Fibroblast of pulmonary artery (primary cell): ENCODE measurements around the gene MED1.

Experiments used
- DNase-seq: peaks from one replicate; pipeline ENCODE4 v3.0.0-alpha.2; 2010; ENCODE audit warnings: low read depth
- H3K4me3 ChIP-seq: replicated peaks from 2 replicates; pipeline ENCODE4 v1.5.1; 2011; ENCODE audit warnings: low read depth, mild to moderate bottlenecking, control low read depth, low read length, moderate library complexity
- TF ChIP-seq, protein P1 (sequence below): IDR thresholded peaks from 2 replicates; pipeline ENCODE4 v1.5.1; 2011; ENCODE audit warnings: mild to moderate bottlenecking, control low read depth, low read length, inconsistent platforms; ENCODE audit errors: missing control alignments

The MED1 gene

DNA sequence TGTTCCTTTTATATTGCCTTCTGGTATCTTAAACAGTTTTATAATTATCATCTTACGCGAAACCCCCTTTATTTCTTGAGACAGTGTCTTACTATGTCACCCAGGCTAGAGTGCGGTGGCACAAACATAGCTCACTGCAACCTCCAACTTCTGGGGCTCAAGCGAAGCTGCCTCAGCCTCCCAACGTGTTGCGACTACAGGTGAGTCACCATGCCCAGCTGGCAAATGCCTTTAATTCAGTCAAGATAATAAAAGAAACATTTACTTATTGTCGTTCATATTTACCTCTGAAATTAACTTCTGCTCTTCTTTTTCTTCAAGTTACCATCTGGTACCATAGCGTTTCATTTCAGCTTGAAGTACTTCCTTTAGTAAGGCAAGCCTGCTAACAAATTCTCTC is 93.6 kb downstream of the MED1 start:
- H3K4me3 ChIP-seq, result no peak overlapping the region
- no peak for DNase-seq
- TF ChIP-seq, protein P1, sequence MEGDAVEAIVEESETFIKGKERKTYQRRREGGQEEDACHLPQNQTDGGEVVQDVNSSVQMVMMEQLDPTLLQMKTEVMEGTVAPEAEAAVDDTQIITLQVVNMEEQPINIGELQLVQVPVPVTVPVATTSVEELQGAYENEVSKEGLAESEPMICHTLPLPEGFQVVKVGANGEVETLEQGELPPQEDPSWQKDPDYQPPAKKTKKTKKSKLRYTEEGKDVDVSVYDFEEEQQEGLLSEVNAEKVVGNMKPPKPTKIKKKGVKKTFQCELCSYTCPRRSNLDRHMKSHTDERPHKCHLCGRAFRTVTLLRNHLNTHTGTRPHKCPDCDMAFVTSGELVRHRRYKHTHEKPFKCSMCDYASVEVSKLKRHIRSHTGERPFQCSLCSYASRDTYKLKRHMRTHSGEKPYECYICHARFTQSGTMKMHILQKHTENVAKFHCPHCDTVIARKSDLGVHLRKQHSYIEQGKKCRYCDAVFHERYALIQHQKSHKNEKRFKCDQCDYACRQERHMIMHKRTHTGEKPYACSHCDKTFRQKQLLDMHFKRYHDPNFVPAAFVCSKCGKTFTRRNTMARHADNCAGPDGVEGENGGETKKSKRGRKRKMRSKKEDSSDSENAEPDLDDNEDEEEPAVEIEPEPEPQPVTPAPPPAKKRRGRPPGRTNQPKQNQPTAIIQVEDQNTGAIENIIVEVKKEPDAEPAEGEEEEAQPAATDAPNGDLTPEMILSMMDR, result no peak
